Natural killer cell (primary cell): ENCODE data around the gene ERI2. TPM values are rescaled to one million over a fixed set of nuclear protein-coding genes. Genes with fewer than 3 reads are reported as not detected.

Experiments
- ATAC-seq, 3 donors: fragments of 150-1000 bp in 2 of 3; fragments of 200-7000 bp in 1 of 3; cut with Tn5 transposase; 1 replicate in 1 of 3; 2 replicates in 2 of 3; pipeline ENCODE4 v1.10.0; 2021; ENCODE audit warnings: mild to moderate bottlenecking in 2 of 3, moderate library complexity in 2 of 3
- DNase-seq, 2 donors: peaks; one replicate each; pipeline versions ENCODE4 v3.0.0 to v3.0.0-alpha.2; 2013 to 2021; ENCODE audit warnings: mixed read lengths in 1 of 2
- H3K27ac ChIP-seq: one replicate; pipeline ENCODE4 v1.5.1; 2013; ENCODE audit warnings: mild to moderate bottlenecking, low read length
- H3K27me3 ChIP-seq: one replicate; pipeline ENCODE4 v1.6.1; 2013; ENCODE audit warnings: low read length; ENCODE audit not compliant: control insufficient read depth, insufficient read depth
- H3K36me3 ChIP-seq: one replicate; pipeline ENCODE4 v1.6.1; 2013; ENCODE audit warnings: low read length; ENCODE audit not compliant: control insufficient read depth, insufficient read depth
- H3K4me1 ChIP-seq: one replicate; pipeline ENCODE4 v1.6.1; 2013; ENCODE audit warnings: low read length; ENCODE audit not compliant: control insufficient read depth, insufficient read depth
- H3K4me3 ChIP-seq: one replicate; pipeline ENCODE4 v1.5.1; 2013; ENCODE audit warnings: low read length
- H3K9me3 ChIP-seq: one replicate; pipeline ENCODE4 v1.6.1; 2013; ENCODE audit warnings: low read length; ENCODE audit not compliant: control insufficient read depth, insufficient read depth
- H3K27ac Mint-ChIP-seq, 2 donors: one replicate each; pipeline ENCODE4 v1.8.0; 2022; ENCODE audit warnings: mild to moderate bottlenecking in 2 of 2, mixed read lengths in 2 of 2, moderate library complexity in 1 of 2
- H3K27me3 Mint-ChIP-seq, 2 donors: one replicate each; pipeline ENCODE4 v1.8.0; 2022; ENCODE audit warnings: low read depth in 2 of 2, mixed read lengths in 2 of 2
- H3K36me3 Mint-ChIP-seq: one replicate; pipeline ENCODE4 v1.8.0; 2022; ENCODE audit warnings: mixed read lengths
- H3K4me1 Mint-ChIP-seq, 2 donors: one replicate each; pipeline ENCODE4 v1.8.0; 2022; ENCODE audit warnings: mixed read lengths in 2 of 2
- H3K4me3 Mint-ChIP-seq: one replicate; pipeline ENCODE4 v1.8.0; 2022; ENCODE audit warnings: mild to moderate bottlenecking, moderate library complexity, mixed read lengths
- H3K9me3 Mint-ChIP-seq, 2 donors: one replicate each; pipeline ENCODE4 v1.8.0; 2022; ENCODE audit warnings: mixed read lengths in 2 of 2
- CTCF ChIP-seq: fragments of 200-600 bp; IDR thresholded peaks from one replicate; pipeline ENCODE4 v1.8.0; 2022; ENCODE audit warnings: antibody characterized with exemption
- WGBS: methylation state at CpG from one replicate; pipeline ENCODE4 v1.1.7; 2013; ENCODE audit warnings: missing lambda C conversion rate; ENCODE audit not compliant: insufficient coverage; 5-methylcytosine and 5-hydroxymethylcytosine counted together
- intact Hi-C: fragments of 100-400 bp; cut with micrococcal nuclease; formaldehyde crosslinking; loops from one replicate; pipeline ENCODE4 v1.14.2; 2022
- total RNA-seq, 4 donors: library from RNA; stranded (reverse); fragments of 120-200 nt in 1 of 4; gene quantifications; one replicate each; pipeline versions ENCODE4 v1.2.3 to v1.2.4, GENCODE V29; 2013 to 2022

ERI2 gene
- total RNA-seq, 3 donors from 2014 or later (not counting 1 experiment from before 2014, with no cell fraction given) = 2.4 to 3.5 (median 2.8) TPM

GRCh38 chr16:20849589-20850390, 43.5 kb upstream of the ERI2 start:
- Mint-ChIP-seq H3K4me3 (no peak overlapping the region), H3K27me3 (no peaks in the 10 kb centered on the region), H3K9me3 (no peaks in the 10 kb centered on the region), H3K27ac (no peak overlapping the region), H3K4me1 (peaks cover 8 to 12% of the 10 kb centered on the region in 2 donors), H3K36me3 (no peaks in the 10 kb centered on the region)
- Histone ChIP-seq H3K4me3 (no peak overlapping the region), H3K4me1 (peaks cover 5% of the 10 kb centered on the region), H3K9me3 (no peaks in the 10 kb centered on the region), H3K27ac (no peak overlapping the region), H3K27me3 (no peaks in the 10 kb centered on the region), H3K36me3 (peaks cover 3% of the 10 kb centered on the region)
- 48% methylated on average over 5 of the region's 6 CpGs for WGBS
- DNase-seq (peak; percentile 49 to 80), ATAC-seq (peak; percentile 73 to 80 (median 75))
- intact Hi-C loops = loop anchor here (1.0 to 5.0 kb wide), 4 partner anchors 98 to 253 kb away; no protein-coding TSS in a partner anchor
- peak; percentile 100 for TF ChIP-seq CTCF

GRCh38 chr16:20847550-20847949, 41.3 kb upstream of the ERI2 start:
- Mint-ChIP-seq H3K27ac (no peak overlapping the region), H3K4me1 (peaks cover 21 to 24% of the 10 kb centered on the region in 2 donors), H3K9me3 (no peaks in the 10 kb centered on the region), H3K36me3 (no peaks in the 10 kb centered on the region), H3K4me3 (no peak overlapping the region), H3K27me3 (no peaks in the 10 kb centered on the region)
- no peak for DNase-seq
- Histone ChIP-seq H3K36me3 (no peaks in the 10 kb centered on the region), H3K27me3 (no peaks in the 10 kb centered on the region), H3K4me1 (peaks cover 13% of the 10 kb centered on the region), H3K9me3 (no peaks in the 10 kb centered on the region), H3K27ac (no peak overlapping the region), H3K4me3 (no peak overlapping the region)
- TF ChIP-seq CTCF = no peak
- no peak for ATAC-seq
- intact Hi-C loops = no loop called here
- WGBS = 71% methylated on average over 1 of the region's 2 CpGs

- TF ChIP-seq CTCF = no peak
- Histone ChIP-seq H3K4me3 (no peak overlapping the region), H3K4me1 (peaks cover 13% of the 10 kb centered on the region), H3K27ac (no peak overlapping the region), H3K9me3 (no peaks in the 10 kb centered on the region), H3K36me3 (no peaks in the 10 kb centered on the region), H3K27me3 (no peaks in the 10 kb centered on the region)
- Mint-ChIP-seq H3K9me3 (no peaks in the 10 kb centered on the region), H3K27me3 (no peaks in the 10 kb centered on the region), H3K36me3 (no peaks in the 10 kb centered on the region), H3K27ac (no peak overlapping the region), H3K4me3 (no peak overlapping the region), H3K4me1 (peaks cover 21 to 24% of the 10 kb centered on the region in 2 donors)
- DNase-seq (no peak), ATAC-seq (no peak)
- intact Hi-C loops = no loop called here
Measured at GRCh38 chr16:20846551-20846950, 40.3 kb upstream of the ERI2 start.
